Panc1 (cell line): Measurements from ENCODE around the gene COL5A1. TPM values are rescaled to one million over a fixed set of nuclear protein-coding genes. Genes with fewer than 3 reads are reported as not detected.

Experiments used
- ATAC-seq: fragments of 200-7000 bp; cut with Tn5 transposase; 2 replicates; pipeline ENCODE4 v1.9.1; 2020; ENCODE audit warnings: mild to moderate bottlenecking, moderate library complexity
- BruUV-seq: library from RNA; stranded (reverse); fragments of 400-500 nt; replicated peaks from 2 replicates; lab custom pipeline; 2021; lab: Mats Ljungman, UMichigan
- CTCF ChIA-PET: fragments of 300-600 bp; sonication (Branson Sonifier 250); formaldehyde crosslinking; loops from one replicate; lab custom pipeline; 2022; ENCODE audit warnings: antibody characterized with exemption; lab: Charles Lee
- POLR2A ChIA-PET: fragments of 300-600 bp; sonication (Branson Sonifier 250); formaldehyde crosslinking; loops from one replicate; lab custom pipeline; 2022; ENCODE audit warnings: antibody characterized with exemption; lab: Charles Lee
- DNase-seq: peaks from one replicate; pipeline ENCODE4 v3.0.0-alpha.2; 2010; ENCODE audit warnings: low read depth, low spot score
- H3K27ac ChIP-seq: 2 replicates; pipeline ENCODE4 v1.5.1; 2011; ENCODE audit warnings: mild to moderate bottlenecking, low read length, inconsistent platforms
- H3K27me3 ChIP-seq: fragments of 200-500 bp; sonication (Bioruptor generic); 2 replicates; pipeline ENCODE4 v1.6.0; 2014; ENCODE audit warnings: low read length, inconsistent platforms; ENCODE audit not compliant: control insufficient read depth, insufficient read depth
- H3K36me3 ChIP-seq: fragments of 200-500 bp; sonication (Bioruptor generic); 2 replicates; pipeline ENCODE4 v1.5.1; 2014; ENCODE audit warnings: inconsistent platforms, mild to moderate bottlenecking, low read length, moderate library complexity; ENCODE audit not compliant: control insufficient read depth, insufficient read depth
- H3K4me1 ChIP-seq: 2 replicates; pipeline ENCODE4 v1.5.1; 2011; ENCODE audit warnings: inconsistent platforms, mild to moderate bottlenecking, low read length, moderate library complexity; ENCODE audit not compliant: control insufficient read depth, insufficient read depth
- H3K4me3 ChIP-seq, 2 experiments: 2 replicates each; pipeline ENCODE4 v1.5.1; 2011 to 2012; ENCODE audit warnings: low read depth in 2 of 2, low read length in 2 of 2, mild to moderate bottlenecking in 2 of 2, inconsistent platforms in 1 of 2, moderate library complexity in 1 of 2
- H3K9me3 ChIP-seq: fragments of 200-500 bp; sonication (Bioruptor generic); 2 replicates; pipeline ENCODE4 v1.5.1; 2014; ENCODE audit warnings: low read depth, mild to moderate bottlenecking, inconsistent platforms, low read length, moderate library complexity; ENCODE audit not compliant: control insufficient read depth, insufficient read depth
- POLR2AphosphoS5 ChIP-seq: IDR thresholded peaks from 2 replicates; pipeline ENCODE4 v1.6.1; 2012; ENCODE audit warnings: mild to moderate bottlenecking, low read depth, low read length, moderate library complexity
- SIN3A ChIP-seq: IDR thresholded peaks from 2 replicates; pipeline ENCODE4 v1.6.1; 2012; ENCODE audit warnings: low read depth, mild to moderate bottlenecking, low read length, moderate library complexity, borderline replicate concordance; ENCODE audit not compliant: insufficient read depth
- TCF7L2 ChIP-seq: IDR thresholded peaks from 2 replicates; pipeline ENCODE4 v1.6.1; 2011; ENCODE audit warnings: mild to moderate bottlenecking, low read depth, low read length, inconsistent platforms
- in situ Hi-C: cut with HindIII; loops from 2 replicates; pipeline ENCODE4 v1.10.0; 2016; ENCODE audit warnings: low sequenced_read_pairs, low pct_unique_long_range_greater_than_20kb
- intact Hi-C: fragments of 100-400 bp; cut with micrococcal nuclease; formaldehyde crosslinking; loops from one replicate; pipeline ENCODE4 v1.10.0; 2022; ENCODE audit not compliant: unreplicated experiment
- total RNA-seq: library from RNA; stranded (reverse); gene quantifications from one replicate; pipeline ENCODE4 v1.2.1, GENCODE V29; 2021; ENCODE audit not compliant: unreplicated experiment
- TF ChIP-seq, protein P1 (sequence below), 2 experiments: IDR thresholded peaks; 2 replicates each; pipeline ENCODE4 v1.6.1; 2011 to 2012; ENCODE audit warnings: low read depth in 2 of 2, control low read depth in 1 of 2, low read length in 1 of 2, mild to moderate bottlenecking in 1 of 2, moderate library complexity in 1 of 2; ENCODE audit not compliant: insufficient read depth in 1 of 2
- TF ChIP-seq, protein P2 (sequence below): fragments of 450-650 bp; IDR thresholded peaks from 2 replicates; pipeline ENCODE4 v1.5.1; 2017; ENCODE audit warnings: mild to moderate bottlenecking

The COL5A1 gene
- total RNA-seq, 1 experiment from 2014 or later: 5.7 TPM

DNA sequence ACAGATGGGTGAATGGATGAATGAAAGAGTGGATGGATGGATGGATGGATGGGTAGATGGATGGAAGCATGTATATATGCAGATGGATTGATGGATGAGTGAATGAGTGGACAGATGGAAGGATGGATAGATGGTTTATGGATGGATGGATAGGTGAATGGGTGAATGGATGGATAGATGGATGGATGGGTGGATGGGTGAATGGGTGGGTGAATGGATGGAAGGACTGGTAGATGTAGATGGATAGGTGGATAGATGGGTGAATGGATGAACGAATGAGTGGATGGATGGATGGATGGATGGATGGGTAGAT lies 85.1 kb downstream of the COL5A1 start:
- in situ Hi-C loops (no loop called here), intact Hi-C loops (no loop called here)
- TF ChIP-seq TCF7L2 (no peak), SIN3A (no peak), POLR2AphosphoS5 (no peak)
- TF ChIP-seq, protein P1, sequence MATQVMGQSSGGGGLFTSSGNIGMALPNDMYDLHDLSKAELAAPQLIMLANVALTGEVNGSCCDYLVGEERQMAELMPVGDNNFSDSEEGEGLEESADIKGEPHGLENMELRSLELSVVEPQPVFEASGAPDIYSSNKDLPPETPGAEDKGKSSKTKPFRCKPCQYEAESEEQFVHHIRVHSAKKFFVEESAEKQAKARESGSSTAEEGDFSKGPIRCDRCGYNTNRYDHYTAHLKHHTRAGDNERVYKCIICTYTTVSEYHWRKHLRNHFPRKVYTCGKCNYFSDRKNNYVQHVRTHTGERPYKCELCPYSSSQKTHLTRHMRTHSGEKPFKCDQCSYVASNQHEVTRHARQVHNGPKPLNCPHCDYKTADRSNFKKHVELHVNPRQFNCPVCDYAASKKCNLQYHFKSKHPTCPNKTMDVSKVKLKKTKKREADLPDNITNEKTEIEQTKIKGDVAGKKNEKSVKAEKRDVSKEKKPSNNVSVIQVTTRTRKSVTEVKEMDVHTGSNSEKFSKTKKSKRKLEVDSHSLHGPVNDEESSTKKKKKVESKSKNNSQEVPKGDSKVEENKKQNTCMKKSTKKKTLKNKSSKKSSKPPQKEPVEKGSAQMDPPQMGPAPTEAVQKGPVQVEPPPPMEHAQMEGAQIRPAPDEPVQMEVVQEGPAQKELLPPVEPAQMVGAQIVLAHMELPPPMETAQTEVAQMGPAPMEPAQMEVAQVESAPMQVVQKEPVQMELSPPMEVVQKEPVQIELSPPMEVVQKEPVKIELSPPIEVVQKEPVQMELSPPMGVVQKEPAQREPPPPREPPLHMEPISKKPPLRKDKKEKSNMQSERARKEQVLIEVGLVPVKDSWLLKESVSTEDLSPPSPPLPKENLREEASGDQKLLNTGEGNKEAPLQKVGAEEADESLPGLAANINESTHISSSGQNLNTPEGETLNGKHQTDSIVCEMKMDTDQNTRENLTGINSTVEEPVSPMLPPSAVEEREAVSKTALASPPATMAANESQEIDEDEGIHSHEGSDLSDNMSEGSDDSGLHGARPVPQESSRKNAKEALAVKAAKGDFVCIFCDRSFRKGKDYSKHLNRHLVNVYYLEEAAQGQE (IDR thresholded peaks at IDR 0.05; ENCODE audit: insufficient read depth in 1 of 2, low read depth in 2 of 2, low read length in 1 of 2): no peak
- TF ChIP-seq, protein P2, sequence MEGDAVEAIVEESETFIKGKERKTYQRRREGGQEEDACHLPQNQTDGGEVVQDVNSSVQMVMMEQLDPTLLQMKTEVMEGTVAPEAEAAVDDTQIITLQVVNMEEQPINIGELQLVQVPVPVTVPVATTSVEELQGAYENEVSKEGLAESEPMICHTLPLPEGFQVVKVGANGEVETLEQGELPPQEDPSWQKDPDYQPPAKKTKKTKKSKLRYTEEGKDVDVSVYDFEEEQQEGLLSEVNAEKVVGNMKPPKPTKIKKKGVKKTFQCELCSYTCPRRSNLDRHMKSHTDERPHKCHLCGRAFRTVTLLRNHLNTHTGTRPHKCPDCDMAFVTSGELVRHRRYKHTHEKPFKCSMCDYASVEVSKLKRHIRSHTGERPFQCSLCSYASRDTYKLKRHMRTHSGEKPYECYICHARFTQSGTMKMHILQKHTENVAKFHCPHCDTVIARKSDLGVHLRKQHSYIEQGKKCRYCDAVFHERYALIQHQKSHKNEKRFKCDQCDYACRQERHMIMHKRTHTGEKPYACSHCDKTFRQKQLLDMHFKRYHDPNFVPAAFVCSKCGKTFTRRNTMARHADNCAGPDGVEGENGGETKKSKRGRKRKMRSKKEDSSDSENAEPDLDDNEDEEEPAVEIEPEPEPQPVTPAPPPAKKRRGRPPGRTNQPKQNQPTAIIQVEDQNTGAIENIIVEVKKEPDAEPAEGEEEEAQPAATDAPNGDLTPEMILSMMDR: no peak
- ChIA-PET CTCF (no interaction called here), POLR2A (no interaction called here)
- no peak overlapping the region for H3K4me3 ChIP-seq
- DNase-seq (no peak), ATAC-seq (no peak)
- H3K4me1 ChIP-seq: no peaks in the 10 kb centered on the region
- H3K27me3 ChIP-seq: peaks cover 2% of the 10 kb centered on the region; the same call in 1 of the 2 replicates
- H3K27ac ChIP-seq: no peak overlapping the region
- no peaks in the 10 kb centered on the region for H3K9me3 ChIP-seq
- BruUV-seq: no TSS peak
- no peaks in the 10 kb centered on the region for H3K36me3 ChIP-seq

- CTCF ChIA-PET: interaction anchor here (0.6 kb wide), 1 partner anchor 25 kb away, joined by 13 read pairs; no protein-coding TSS in a partner anchor
- no peak for TF ChIP-seq TCF7L2
- TF ChIP-seq, protein P1 (IDR thresholded peaks at IDR 0.05; ENCODE audit: insufficient read depth in 1 of 2, low read depth in 2 of 2, low read length in 1 of 2): no peak
- no peak for TF ChIP-seq POLR2AphosphoS5
- no peak for TF ChIP-seq SIN3A
- TF ChIP-seq, protein P2: no peak
- Histone ChIP-seq H3K4me1 (no peaks in the 10 kb centered on the region), H3K27ac (no peak overlapping the region), H3K9me3 (no peaks in the 10 kb centered on the region), H3K36me3 (no peaks in the 10 kb centered on the region), H3K27me3 (0 out of 2 replicates have a peak, but pooled peaks cover 2% of the 10 kb centered on the region), H3K4me3 (no peak overlapping the region)
- POLR2A ChIA-PET: no interaction called here
- no TSS peak for BruUV-seq
- intact Hi-C loops: no loop called here
- no peak for DNase-seq
- in situ Hi-C loops: no loop called here
- no peak for ATAC-seq
Measured at GRCh38 chr9:134728021-134728795, 86.6 kb downstream of the COL5A1 start.
